ENCODE measurements around the gene LAMP2.

DNA sequence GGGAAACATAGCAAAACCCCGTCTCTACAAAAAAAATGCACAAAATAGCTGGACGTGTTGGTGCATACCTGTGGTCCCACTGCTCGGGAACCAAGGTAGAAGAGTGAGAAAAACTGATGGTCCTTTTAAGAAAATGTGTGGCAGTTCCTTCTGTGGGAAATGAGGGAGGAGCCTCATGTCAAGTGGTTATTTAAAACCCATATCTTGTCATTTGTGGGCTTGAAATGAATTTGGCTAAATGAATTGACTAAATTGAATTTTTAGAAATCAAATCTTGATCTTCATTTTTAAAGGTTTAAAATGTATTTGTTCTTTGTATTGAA is 16.2 kb upstream of the LAMP2 start:
- TF ChIP-seq POLR2A (IDR thresholded peaks at IDR 0.05; ENCODE audit: extremely low read depth, insufficient read length) (no peak), MYC (IDR thresholded peaks at IDR 0.05; ENCODE audit: low read depth, low read length) (no peak)
- TF ChIP-seq, protein P1, sequence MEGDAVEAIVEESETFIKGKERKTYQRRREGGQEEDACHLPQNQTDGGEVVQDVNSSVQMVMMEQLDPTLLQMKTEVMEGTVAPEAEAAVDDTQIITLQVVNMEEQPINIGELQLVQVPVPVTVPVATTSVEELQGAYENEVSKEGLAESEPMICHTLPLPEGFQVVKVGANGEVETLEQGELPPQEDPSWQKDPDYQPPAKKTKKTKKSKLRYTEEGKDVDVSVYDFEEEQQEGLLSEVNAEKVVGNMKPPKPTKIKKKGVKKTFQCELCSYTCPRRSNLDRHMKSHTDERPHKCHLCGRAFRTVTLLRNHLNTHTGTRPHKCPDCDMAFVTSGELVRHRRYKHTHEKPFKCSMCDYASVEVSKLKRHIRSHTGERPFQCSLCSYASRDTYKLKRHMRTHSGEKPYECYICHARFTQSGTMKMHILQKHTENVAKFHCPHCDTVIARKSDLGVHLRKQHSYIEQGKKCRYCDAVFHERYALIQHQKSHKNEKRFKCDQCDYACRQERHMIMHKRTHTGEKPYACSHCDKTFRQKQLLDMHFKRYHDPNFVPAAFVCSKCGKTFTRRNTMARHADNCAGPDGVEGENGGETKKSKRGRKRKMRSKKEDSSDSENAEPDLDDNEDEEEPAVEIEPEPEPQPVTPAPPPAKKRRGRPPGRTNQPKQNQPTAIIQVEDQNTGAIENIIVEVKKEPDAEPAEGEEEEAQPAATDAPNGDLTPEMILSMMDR (IDR thresholded peaks at IDR 0.05; ENCODE audit: low read depth, low read length), result no peak
- TF ChIP-seq, protein P2, sequence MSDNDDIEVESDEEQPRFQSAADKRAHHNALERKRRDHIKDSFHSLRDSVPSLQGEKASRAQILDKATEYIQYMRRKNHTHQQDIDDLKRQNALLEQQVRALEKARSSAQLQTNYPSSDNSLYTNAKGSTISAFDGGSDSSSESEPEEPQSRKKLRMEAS (IDR thresholded peaks at IDR 0.05; ENCODE audit: low read depth, low read length), result no peak

Data from NB4 (cell line).